ENCODE measurements around the gene GSN. TPM values are rescaled to one million over a fixed set of nuclear protein-coding genes. Genes with fewer than 3 reads are reported as not detected.

Gene GSN
- total and polyA plus RNA-seq, 9 of the 15 experiments (the other 6 are each of a cell fraction or from before 2014, with no cell fraction given), result 0.39 to 16.6 (median 8.2) TPM

GRCh38 chr9:121281614-121282276 is 13.8 kb downstream of the GSN start (continued):
- TF ChIP-seq, protein P1, sequence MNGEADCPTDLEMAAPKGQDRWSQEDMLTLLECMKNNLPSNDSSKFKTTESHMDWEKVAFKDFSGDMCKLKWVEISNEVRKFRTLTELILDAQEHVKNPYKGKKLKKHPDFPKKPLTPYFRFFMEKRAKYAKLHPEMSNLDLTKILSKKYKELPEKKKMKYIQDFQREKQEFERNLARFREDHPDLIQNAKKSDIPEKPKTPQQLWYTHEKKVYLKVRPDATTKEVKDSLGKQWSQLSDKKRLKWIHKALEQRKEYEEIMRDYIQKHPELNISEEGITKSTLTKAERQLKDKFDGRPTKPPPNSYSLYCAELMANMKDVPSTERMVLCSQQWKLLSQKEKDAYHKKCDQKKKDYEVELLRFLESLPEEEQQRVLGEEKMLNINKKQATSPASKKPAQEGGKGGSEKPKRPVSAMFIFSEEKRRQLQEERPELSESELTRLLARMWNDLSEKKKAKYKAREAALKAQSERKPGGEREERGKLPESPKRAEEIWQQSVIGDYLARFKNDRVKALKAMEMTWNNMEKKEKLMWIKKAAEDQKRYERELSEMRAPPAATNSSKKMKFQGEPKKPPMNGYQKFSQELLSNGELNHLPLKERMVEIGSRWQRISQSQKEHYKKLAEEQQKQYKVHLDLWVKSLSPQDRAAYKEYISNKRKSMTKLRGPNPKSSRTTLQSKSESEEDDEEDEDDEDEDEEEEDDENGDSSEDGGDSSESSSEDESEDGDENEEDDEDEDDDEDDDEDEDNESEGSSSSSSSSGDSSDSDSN (IDR thresholded peaks at IDR 0.05; ENCODE audit: borderline replicate concordance in 1 of 2, low read depth in 2 of 2, low read length in 2 of 2), result no peak
- TF ChIP-seq GTF2B (IDR thresholded peaks at IDR 0.05; ENCODE audit: extremely low read depth, insufficient read length), result no peak
- TF ChIP-seq EP300 (IDR thresholded peaks at IDR 0.05; ENCODE audit: low read length), result peak; percentile 63
- no peak for TF ChIP-seq PTBP1 (IDR thresholded peaks at IDR 0.05; ENCODE audit: low read depth, low read length)
- no peak for TF ChIP-seq ZNF354B (CRISPR knock-in tag; IDR thresholded peaks at IDR 0.05)
- TF ChIP-seq SREBF2 (CRISPR knock-in tag; IDR thresholded peaks at IDR 0.05), result no peak
- TF ChIP-seq ZC3H11A (IDR thresholded peaks at IDR 0.05; ENCODE audit: low read depth, low read length), result no peak
- no peak for TF ChIP-seq HES1 (IDR thresholded peaks at IDR 0.05; ENCODE audit: low read depth)
- no peak for TF ChIP-seq MED1 (CRISPR knock-in tag; IDR thresholded peaks at IDR 0.05; ENCODE audit: borderline replicate concordance)
- TF ChIP-seq HDAC8 (tag; IDR thresholded peaks at IDR 0.05), result no peak
- TF ChIP-seq NR2C1 (IDR thresholded peaks at IDR 0.05), result no peak
- TF ChIP-seq NR2C1 (tag; IDR thresholded peaks at IDR 0.05), result peak; percentile 40; the same call in 1 of the 2 replicates
- no peak for TF ChIP-seq ZFX (CRISPR knock-in tag; IDR thresholded peaks at IDR 0.05)
- TF ChIP-seq TCF7L2 (IDR thresholded peaks at IDR 0.05; ENCODE audit: low read depth, low read length), result no peak
- no peak for TF ChIP-seq PHF21A (IDR thresholded peaks at IDR 0.05; ENCODE audit: borderline replicate concordance, low read depth)
- TF ChIP-seq MBD2 (IDR thresholded peaks at IDR 0.05; ENCODE audit: borderline replicate concordance, low read depth), result peak; percentile 61; the same call in 1 of the 2 replicates
- TF ChIP-seq MTF1 (CRISPR knock-in tag; IDR thresholded peaks at IDR 0.05; ENCODE audit: borderline replicate concordance), result no peak
- TF ChIP-seq TOE1 (IDR thresholded peaks at IDR 0.05; ENCODE audit: borderline replicate concordance), result peak; percentile 46; the same call in 1 of the 2 replicates
- TF ChIP-seq TOE1 (CRISPR knock-in tag; IDR thresholded peaks at IDR 0.05; ENCODE audit: borderline replicate concordance, low read depth), result no peak
- no peak for TF ChIP-seq RBM39 (optimal IDR thresholded peaks at IDR 0.05; ENCODE audit: low read depth, low read length)
- TF ChIP-seq FOXA3 (CRISPR knock-in tag; conservative IDR thresholded peaks at IDR 0.05 in 1 of 2, IDR thresholded peaks at IDR 0.05 in 1 of 2), result no peak
- peak; percentile 48 for TF ChIP-seq SMARCB1 (IDR thresholded peaks at IDR 0.05; ENCODE audit: insufficient read length, low read depth)
- TF ChIP-seq, protein P2, sequence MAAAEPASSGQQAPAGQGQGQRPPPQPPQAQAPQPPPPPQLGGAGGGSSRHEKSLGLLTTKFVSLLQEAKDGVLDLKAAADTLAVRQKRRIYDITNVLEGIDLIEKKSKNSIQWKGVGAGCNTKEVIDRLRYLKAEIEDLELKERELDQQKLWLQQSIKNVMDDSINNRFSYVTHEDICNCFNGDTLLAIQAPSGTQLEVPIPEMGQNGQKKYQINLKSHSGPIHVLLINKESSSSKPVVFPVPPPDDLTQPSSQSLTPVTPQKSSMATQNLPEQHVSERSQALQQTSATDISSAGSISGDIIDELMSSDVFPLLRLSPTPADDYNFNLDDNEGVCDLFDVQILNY (CRISPR knock-in tag; IDR thresholded peaks at IDR 0.05), result no peak
- TF ChIP-seq YY1 (IDR thresholded peaks at IDR 0.05; ENCODE audit: borderline replicate concordance in 1 of 3, control insufficient read depth in 1 of 3, extremely low read depth in 1 of 3, insufficient read depth in 3 of 3, insufficient read length in 1 of 3, insufficient replicate concordance in 2 of 3, low read depth in 1 of 3, low read length in 2 of 3), result peak in 2 of 3 experiments; percentile 9 to 28
- TF ChIP-seq ZEB2 (IDR thresholded peaks at IDR 0.05), result peak; percentile 97

All from K562 (cell line).